NOMO-1 treated with dmso at 0.1 percent for 144 hours (cell line): Measurements from ENCODE around the gene TEX261.
"Not testable (repeated sequence)": the region's sequence is repeated elsewhere in the genome, so short reads cannot be mapped to it uniquely, and the experiment has no call there.

ENCODE experiments used
- DNase-seq: peaks from one replicate; lab custom pipeline; 2025; ENCODE audit not compliant: unreplicated experiment; lab: John Stamatoyannopoulos, UW

Gene TEX261

GRCh38 chr2:70994699-70995425 is at the start of gene TEX261:
TEX261 (minus strand) TSS chr2:70994873; CDS start chr2:70994757, 116 bp downstream.
- DNase-seq, result peak; percentile 83

GRCh38 chr2:71043531-71044407 is 49.1 kb upstream of the TEX261 start:
- no peak for DNase-seq

- no peak for DNase-seq
These were observed 47.6 kb upstream of the TEX261 start for GRCh38 chr2:71042287-71042686.

- not testable (repeated sequence) for DNase-seq
These were observed 41.6 kb upstream of the TEX261 start for GRCh38 chr2:71036296-71036695.

GRCh38 chr2:71023553-71024243 is 29.0 kb upstream of the TEX261 start:
- not testable (repeated sequence) for DNase-seq

- not testable (repeated sequence) for DNase-seq
These were observed 26.7 kb upstream of the TEX261 start for GRCh38 chr2:71021394-71021793.

GRCh38 chr2:71019989-71020388 is 25.3 kb upstream of the TEX261 start:
- not testable (repeated sequence) for DNase-seq

GRCh38 chr2:71018625-71019024 is 24.0 kb upstream of the TEX261 start:
- DNase-seq, result no peak

GRCh38 chr2:71011786-71012185 is 17.1 kb upstream of the TEX261 start:
- DNase-seq, result not testable (repeated sequence)

GRCh38 chr2:71008342-71008741 is 13.7 kb upstream of the TEX261 start:
- DNase-seq, result no peak

- no peak for DNase-seq
These were observed 12.5 kb upstream of the TEX261 start for GRCh38 chr2:71006955-71007799.

- DNase-seq, result no peak
These were observed 11.7 kb upstream of the TEX261 start for GRCh38 chr2:71006323-71006722.

- no peak for DNase-seq
These were observed 10.9 kb upstream of the TEX261 start for GRCh38 chr2:71005271-71006202.

- DNase-seq, result no peak
These were observed 10.2 kb upstream of the TEX261 start for GRCh38 chr2:71004857-71005256.

GRCh38 chr2:71003966-71004755 is 9.5 kb upstream of the TEX261 start:
- no peak for DNase-seq

GRCh38 chr2:71003396-71003795 is 8.7 kb upstream of the TEX261 start:
- DNase-seq, result no peak

- DNase-seq, result no peak
These were observed 7.4 kb upstream of the TEX261 start for GRCh38 chr2:71001981-71002570.

- no peak for DNase-seq
These were observed 6.9 kb upstream of the TEX261 start for GRCh38 chr2:71001592-71001927.
